ENCODE data around the gene SETX. TPM values are rescaled to one million over a fixed set of nuclear protein-coding genes. Genes with fewer than 3 reads are reported as not detected.
"Not testable (repeated sequence)": the region's sequence is repeated elsewhere in the genome, so short reads cannot be mapped to it uniquely, and the experiment has no call there.

SETX gene
- 15.8 TPM for total RNA-seq

GRCh38 chr9:132354637-132355355 lies at the start of gene SETX:
Gene SETX (minus strand): TSS chr9:132354986. CDS start chr9:132349428, 5,558 bp downstream.
- peak; percentile 99 for DNase-seq (ENCODE audit: low spot score)
- peak; percentile 97 for ATAC-seq

GRCh38 chr9:132404228-132404881 lies 49.6 kb upstream of the SETX start:
- ATAC-seq (no peak), DNase-seq (ENCODE audit: low spot score) (no peak)

GRCh38 chr9:132401824-132402223 lies 47.0 kb upstream of the SETX start:
- ATAC-seq (no peak), DNase-seq (ENCODE audit: low spot score) (no peak)

- DNase-seq (ENCODE audit: low spot score) (no peak), ATAC-seq (no peak)
Observed at GRCh38 chr9:132395560-132395959, 40.8 kb upstream of the SETX start.

GRCh38 chr9:132391449-132391848 lies 36.7 kb upstream of the SETX start:
- DNase-seq (ENCODE audit: low spot score) (no peak), ATAC-seq (no peak)

- no peak for ATAC-seq
- DNase-seq (ENCODE audit: low spot score): no peak
Observed at GRCh38 chr9:132390966-132391365, 36.2 kb upstream of the SETX start.

GRCh38 chr9:132387133-132387532 lies 32.3 kb upstream of the SETX start:
- no peak for ATAC-seq
- DNase-seq (ENCODE audit: low spot score): no peak

GRCh38 chr9:132384376-132384775 lies 29.6 kb upstream of the SETX start:
- DNase-seq (ENCODE audit: low spot score): no peak
- no peak for ATAC-seq

GRCh38 chr9:132383462-132383883 lies 28.7 kb upstream of the SETX start:
- no peak for DNase-seq (ENCODE audit: low spot score)
- no peak for ATAC-seq

GRCh38 chr9:132381966-132382541 lies 27.3 kb upstream of the SETX start:
- ATAC-seq: no peak
- no peak for DNase-seq (ENCODE audit: low spot score)

GRCh38 chr9:132378416-132378815 lies 23.6 kb upstream of the SETX start:
- not testable (repeated sequence) for DNase-seq (ENCODE audit: low spot score); ATAC-seq

GRCh38 chr9:132377769-132378168 lies 23.0 kb upstream of the SETX start:
- ATAC-seq; DNase-seq (ENCODE audit: low spot score): not testable (repeated sequence)

- peak; percentile 83 for ATAC-seq
Observed at GRCh38 chr9:132372177-132373095, 17.6 kb upstream of the SETX start.

GRCh38 chr9:132370592-132370991 lies 15.8 kb upstream of the SETX start:
- ATAC-seq (no peak), DNase-seq (ENCODE audit: low spot score) (peak; percentile 10)

More at GRCh38 chr9:132372177-132373095, 17.6 kb upstream of the SETX start:
- peak; percentile 53 for DNase-seq (ENCODE audit: low spot score)

GRCh38 chr9:132369421-132369820 lies 14.6 kb upstream of the SETX start:
- DNase-seq (ENCODE audit: low spot score): no peak

GRCh38 chr9:132367613-132368313 lies 13.0 kb upstream of the SETX start:
- ATAC-seq: peak; percentile 32

More at GRCh38 chr9:132369421-132369820, 14.6 kb upstream of the SETX start:
- no peak for ATAC-seq

GRCh38 chr9:132366481-132366880 lies 11.7 kb upstream of the SETX start:
- no peak for DNase-seq (ENCODE audit: low spot score)
- no peak for ATAC-seq

More at GRCh38 chr9:132367613-132368313, 13.0 kb upstream of the SETX start:
- DNase-seq (ENCODE audit: low spot score): peak; percentile 40

GRCh38 chr9:132365986-132366385 lies 11.2 kb upstream of the SETX start:
- no peak for ATAC-seq

GRCh38 chr9:132364068-132364467 lies 9.3 kb upstream of the SETX start:
- no peak for DNase-seq (ENCODE audit: low spot score)

More at GRCh38 chr9:132365986-132366385, 11.2 kb upstream of the SETX start:
- DNase-seq (ENCODE audit: low spot score): no peak

GRCh38 chr9:132357764-132358163 lies 3.0 kb upstream of the SETX start:
- ATAC-seq: no peak
- DNase-seq (ENCODE audit: low spot score): no peak

More at GRCh38 chr9:132364068-132364467, 9.3 kb upstream of the SETX start:
- ATAC-seq: no peak

All from left lobe of liver (tissue), 2 donors.